OCI-LY1 (cell line): ENCODE data around the gene EMC8.

Experiments
- EZH2 ChIP-seq: fragments of 200-600 bp; sonication (generic), shearing (Covaris generic); IDR thresholded peaks from 2 replicates; pipeline ENCODE4 v1.8.0; 2017; ENCODE audit warnings: borderline replicate concordance, mixed run types, mild to moderate bottlenecking, antibody characterized with exemption, low read length, moderate library complexity, mixed read lengths
- TF ChIP-seq, protein P1 (sequence below): fragments of 200-600 bp; sonication (generic), shearing (Covaris generic); IDR thresholded peaks from 2 replicates; pipeline ENCODE4 v1.5.1; 2017; ENCODE audit warnings: mild to moderate bottlenecking, antibody characterized with exemption, low read length, moderate library complexity, mixed read lengths

DNA sequence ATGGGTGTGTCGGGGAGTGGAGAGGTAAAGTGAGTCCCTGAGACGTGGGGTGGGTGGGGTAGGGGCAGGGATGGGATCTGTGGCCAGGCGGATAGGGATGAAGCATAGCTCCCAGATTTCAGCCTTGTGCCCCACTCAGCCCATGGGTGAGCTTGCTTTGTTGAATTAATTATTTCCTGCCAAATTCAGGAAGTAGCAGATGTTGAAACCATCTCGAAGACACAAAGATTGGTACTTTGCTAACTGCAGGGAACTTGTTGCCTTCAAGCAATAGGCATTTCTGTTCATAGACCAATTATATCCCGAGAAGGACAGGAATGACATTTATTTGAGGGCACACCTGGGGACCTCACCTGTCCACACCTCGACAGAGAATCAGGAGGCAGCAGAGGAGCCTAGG, 37.5 kb downstream of the EMC8 start:
- TF ChIP-seq, protein P1, sequence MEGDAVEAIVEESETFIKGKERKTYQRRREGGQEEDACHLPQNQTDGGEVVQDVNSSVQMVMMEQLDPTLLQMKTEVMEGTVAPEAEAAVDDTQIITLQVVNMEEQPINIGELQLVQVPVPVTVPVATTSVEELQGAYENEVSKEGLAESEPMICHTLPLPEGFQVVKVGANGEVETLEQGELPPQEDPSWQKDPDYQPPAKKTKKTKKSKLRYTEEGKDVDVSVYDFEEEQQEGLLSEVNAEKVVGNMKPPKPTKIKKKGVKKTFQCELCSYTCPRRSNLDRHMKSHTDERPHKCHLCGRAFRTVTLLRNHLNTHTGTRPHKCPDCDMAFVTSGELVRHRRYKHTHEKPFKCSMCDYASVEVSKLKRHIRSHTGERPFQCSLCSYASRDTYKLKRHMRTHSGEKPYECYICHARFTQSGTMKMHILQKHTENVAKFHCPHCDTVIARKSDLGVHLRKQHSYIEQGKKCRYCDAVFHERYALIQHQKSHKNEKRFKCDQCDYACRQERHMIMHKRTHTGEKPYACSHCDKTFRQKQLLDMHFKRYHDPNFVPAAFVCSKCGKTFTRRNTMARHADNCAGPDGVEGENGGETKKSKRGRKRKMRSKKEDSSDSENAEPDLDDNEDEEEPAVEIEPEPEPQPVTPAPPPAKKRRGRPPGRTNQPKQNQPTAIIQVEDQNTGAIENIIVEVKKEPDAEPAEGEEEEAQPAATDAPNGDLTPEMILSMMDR, result no peak
- no peak for TF ChIP-seq EZH2
